Uterus (tissue), 2 donors: ENCODE measurements around the gene EGLN3.

ENCODE experiments used
- CTCF ChIP-seq, 4 experiments: fragments of 200-600 bp in 2 of 4; fragments of 450-650 bp in 2 of 4; sonication (generic) in 2 of 4; IDR thresholded peaks; one replicate each; pipeline ENCODE4 v1.5.1; 2016 to 2019; ENCODE audit warnings: antibody characterized with exemption in 4 of 4, mild to moderate bottlenecking in 2 of 4, moderate library complexity in 1 of 4
- POLR2A ChIP-seq, 2 donors: fragments of 450-650 bp; IDR thresholded peaks; one replicate each; pipeline ENCODE4 v1.6.1; 2016; ENCODE audit warnings: antibody characterized with exemption in 2 of 2, mild to moderate bottlenecking in 1 of 2, moderate library complexity in 1 of 2

GRCh38 chr14:33954016-33954598 is 3.2 kb upstream of the EGLN3 start:
- TF ChIP-seq POLR2A (IDR thresholded peaks at IDR 0.05) (no peak), CTCF (IDR thresholded peaks at IDR 0.05) (no peak)
